Central memory CD8-positive, alpha-beta T cell (primary cell): ENCODE results near the gene CNGB1.

ENCODE experiments used
- ATAC-seq: fragments of 150-1000 bp; cut with Tn5 transposase; replicated peaks from 2 replicates; pipeline ENCODE4 v1.10.0; 2022; ENCODE audit warnings: mild to moderate bottlenecking, moderate FRiP score, moderate number of reproducible peaks; ENCODE audit not compliant: poor library complexity, severe bottlenecking; ENCODE audit errors: extremely low read depth
- DNase-seq, 2 donors: peaks; one replicate each; pipeline ENCODE4 v3.0.0; 2021; ENCODE audit warnings: low spot score in 2 of 2
- H3K27ac Mint-ChIP-seq: one replicate; pipeline ENCODE4 v1.8.0; 2022; ENCODE audit warnings: low read depth, mild to moderate bottlenecking, moderate library complexity, mixed read lengths
- H3K27me3 Mint-ChIP-seq: one replicate; pipeline ENCODE4 v1.8.0; 2022; ENCODE audit warnings: mixed read lengths
- H3K36me3 Mint-ChIP-seq: one replicate; pipeline ENCODE4 v1.8.0; 2022; ENCODE audit warnings: mild to moderate bottlenecking, moderate library complexity, mixed read lengths; ENCODE audit not compliant: insufficient read depth
- H3K4me1 Mint-ChIP-seq: one replicate; pipeline ENCODE4 v1.8.0; 2022; ENCODE audit warnings: mixed read lengths
- H3K4me3 Mint-ChIP-seq: one replicate; pipeline ENCODE4 v1.8.0; 2022; ENCODE audit warnings: mild to moderate bottlenecking, moderate library complexity, mixed read lengths
- H3K9me3 Mint-ChIP-seq: one replicate; pipeline ENCODE4 v1.8.0; 2022; ENCODE audit warnings: mixed read lengths

CNGB1 gene

DNA sequence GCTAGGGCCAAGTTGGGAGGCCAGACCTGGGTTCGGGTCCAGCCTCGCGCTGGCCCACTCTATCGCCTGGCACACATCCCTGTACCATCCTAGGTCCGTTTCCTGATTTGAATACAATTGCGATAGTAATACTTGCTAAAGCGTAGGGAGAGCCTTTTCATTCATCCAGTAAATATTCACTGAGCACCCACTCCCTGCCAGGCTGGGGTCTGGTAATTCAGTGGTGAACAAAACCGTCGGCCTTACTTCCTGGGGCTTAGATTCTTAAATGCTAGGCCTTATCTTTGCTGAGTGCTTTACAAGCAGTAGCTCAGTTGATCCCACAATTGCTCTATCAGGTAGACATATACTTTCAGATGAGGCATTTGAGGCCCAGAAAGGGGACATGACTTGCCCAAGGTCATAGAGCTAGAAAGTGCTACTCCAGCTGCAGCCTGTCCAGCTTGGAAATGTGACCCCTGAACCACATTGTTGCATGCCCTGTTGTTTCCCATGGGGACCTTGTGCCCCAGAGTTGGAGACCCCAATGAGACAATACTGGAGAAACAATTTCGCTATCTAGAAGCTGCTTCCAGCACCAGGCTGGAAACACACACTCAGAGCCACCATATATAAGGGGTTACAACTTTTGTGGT, 31.0 kb upstream of the CNGB1 start:
- Mint-ChIP-seq H3K9me3 (no peaks in the 10 kb centered on the region), H3K36me3 (peaks cover 41% of the 10 kb centered on the region), H3K4me1 (peaks cover 59% of the 10 kb centered on the region), H3K27ac (no peak overlapping the region), H3K27me3 (no peaks in the 10 kb centered on the region), H3K4me3 (peak overlapping the region; percentile 86)
- ATAC-seq: no peak
- no peak for DNase-seq

DNA sequence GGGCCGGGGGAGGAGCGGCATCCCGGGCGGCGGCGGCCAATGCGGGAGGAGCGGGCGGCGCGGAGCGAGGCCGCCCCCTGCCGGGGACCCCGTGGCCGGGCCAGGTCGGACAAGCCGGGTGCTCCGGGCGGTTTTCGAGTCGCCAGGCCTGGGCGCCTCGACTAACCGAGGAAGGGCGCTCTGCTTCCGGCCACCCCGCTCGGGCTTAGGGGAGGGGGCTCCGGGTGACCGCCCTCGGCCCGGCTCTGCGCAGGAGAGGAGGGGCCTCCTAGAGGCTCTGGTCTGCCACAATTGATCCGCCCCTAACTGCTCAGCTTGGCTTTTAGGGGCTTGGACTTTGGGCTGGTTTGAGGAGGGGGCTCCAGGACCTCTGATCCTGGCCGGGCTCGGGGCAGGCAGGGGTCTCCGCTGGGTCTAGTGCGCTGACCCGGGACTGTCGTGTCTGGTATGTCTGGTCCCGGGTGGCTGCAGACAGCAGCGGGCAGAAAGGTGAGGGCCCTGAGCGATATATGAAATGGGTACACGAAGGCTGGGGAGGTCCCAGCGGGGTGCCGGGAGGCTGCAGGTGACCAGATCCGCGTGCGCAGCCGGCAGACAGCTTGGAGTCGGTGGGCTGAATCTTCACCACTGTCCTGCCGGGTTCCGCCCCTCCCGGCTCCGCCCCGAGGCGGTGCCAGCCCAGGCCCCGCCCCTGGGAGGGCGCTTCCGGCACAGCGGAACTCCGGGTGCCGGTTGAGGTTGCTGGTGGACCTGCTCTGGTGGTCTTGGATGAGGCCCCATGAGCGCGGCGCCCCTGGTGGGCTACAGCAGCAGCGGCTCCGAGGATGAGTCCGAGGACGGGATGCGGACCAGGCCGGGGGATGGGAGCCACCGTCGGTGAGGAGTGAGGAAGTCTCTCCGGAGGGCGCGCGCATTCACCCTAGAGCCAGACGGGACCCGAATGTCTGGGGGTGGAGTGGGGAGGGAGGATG, 30.1 kb upstream of the CNGB1 start, which contains the start of gene USB1:
USB1 (plus strand) TSS at position 702 of the 971 bp plus-strand sequence; CDS start at position 779, 77 bp downstream.
- peaks cover 42% of the 10 kb centered on the region for H3K36me3 Mint-ChIP-seq
- H3K27ac Mint-ChIP-seq: peak within 1 kb of the TSS; percentile 57
- ATAC-seq (peak; percentile 76), DNase-seq (peak; percentile 78 to 82)
- peak within 1 kb of the TSS; percentile 86 for H3K4me3 Mint-ChIP-seq
- peaks cover 58% of the 10 kb centered on the region for H3K4me1 Mint-ChIP-seq
- no peaks in the 10 kb centered on the region for H3K27me3 Mint-ChIP-seq
- H3K9me3 Mint-ChIP-seq: no peaks in the 10 kb centered on the region

DNA sequence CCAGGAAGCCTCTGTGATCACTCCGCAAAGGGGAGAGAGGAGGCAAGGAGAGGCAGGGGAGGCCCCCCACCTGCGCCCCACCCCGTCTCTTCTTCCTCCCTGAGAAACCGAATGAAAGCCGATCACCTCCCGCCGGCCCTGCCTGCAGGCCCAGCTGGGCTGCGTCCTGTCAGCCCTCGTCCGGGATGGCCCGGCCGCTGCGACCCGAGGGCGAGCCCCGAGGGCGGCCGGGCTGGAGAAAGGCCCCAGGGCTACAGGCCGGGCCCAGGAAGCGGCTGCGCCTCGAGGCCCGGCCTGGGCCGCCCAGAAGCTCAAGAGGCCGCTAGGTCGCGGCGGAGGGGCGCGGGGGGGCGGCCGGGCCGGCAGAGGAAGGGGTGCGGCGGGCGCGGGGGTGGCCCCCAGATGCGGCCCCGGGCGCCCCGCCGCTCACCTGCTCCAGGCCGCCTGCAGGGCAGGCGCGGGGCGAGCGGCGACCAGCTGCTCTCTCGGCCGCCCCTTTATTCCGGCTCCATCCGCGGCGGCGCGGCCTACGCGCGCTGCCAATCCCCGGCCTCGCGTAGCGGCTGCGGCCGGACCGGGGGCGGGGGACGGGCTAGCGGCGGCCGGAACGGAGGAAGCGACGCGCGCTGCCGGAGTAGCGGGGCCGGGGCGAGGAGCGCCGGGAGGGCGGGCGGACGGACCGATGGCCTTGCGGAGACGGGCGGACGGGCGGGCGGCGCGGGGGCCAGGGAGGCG, 29.2 kb upstream of the CNGB1 start, which contains the start of gene ZNF319:
ZNF319 (minus strand) TSS at position 702 of the 735 bp plus-strand sequence. CDS start 2,407 bp downstream, outside the sequence.
- no peak for DNase-seq
- ATAC-seq: peak; percentile 0
- H3K4me1 Mint-ChIP-seq: peaks cover 63% of the 10 kb centered on the region
- peaks cover 43% of the 10 kb centered on the region for H3K36me3 Mint-ChIP-seq
- no peaks in the 10 kb centered on the region for H3K27me3 Mint-ChIP-seq
- H3K27ac Mint-ChIP-seq: peak within 1 kb of the TSS; percentile 63
- no peaks in the 10 kb centered on the region for H3K9me3 Mint-ChIP-seq
- peak within 1 kb of the TSS; percentile 86 for H3K4me3 Mint-ChIP-seq

DNA sequence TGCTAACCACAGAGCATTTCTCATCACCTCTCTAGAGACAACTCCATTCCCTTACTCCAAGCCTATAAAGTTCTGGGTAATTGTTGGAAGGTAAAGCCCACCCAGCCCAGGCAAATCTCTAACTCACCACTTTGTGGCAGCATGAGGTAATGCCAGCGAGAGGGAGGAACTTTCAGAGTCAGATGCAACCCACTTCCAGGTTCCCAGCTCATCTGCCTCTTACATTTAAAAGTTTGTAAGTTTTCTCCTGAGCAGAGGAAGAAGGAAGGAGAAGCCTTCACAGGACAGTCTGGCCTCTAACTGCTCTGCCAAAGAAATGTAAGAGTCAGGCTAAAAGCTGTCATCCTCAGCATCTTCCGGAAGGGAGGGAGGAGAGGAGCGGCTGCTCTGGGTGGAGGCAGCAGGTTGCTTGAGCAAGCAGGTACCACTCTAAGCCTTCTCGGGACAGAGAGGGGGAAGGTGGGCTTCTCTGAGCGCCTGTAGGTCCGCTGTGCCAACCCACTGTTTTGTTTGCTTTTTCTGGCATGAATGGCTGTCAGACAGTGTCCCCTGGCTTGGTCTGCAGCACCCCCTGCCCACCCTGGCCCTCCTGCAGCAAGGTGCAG, 28.5 kb upstream of the CNGB1 start:
- peak overlapping the region; percentile 77 for H3K4me3 Mint-ChIP-seq
- no peaks in the 10 kb centered on the region for H3K9me3 Mint-ChIP-seq
- H3K36me3 Mint-ChIP-seq: peaks cover 42% of the 10 kb centered on the region
- ATAC-seq (peak; percentile 17), DNase-seq (peak in 1 of 2 donors; percentile 18)
- H3K27ac Mint-ChIP-seq: peak overlapping the region; percentile 63
- peaks cover 63% of the 10 kb centered on the region for H3K4me1 Mint-ChIP-seq
- no peaks in the 10 kb centered on the region for H3K27me3 Mint-ChIP-seq

DNA sequence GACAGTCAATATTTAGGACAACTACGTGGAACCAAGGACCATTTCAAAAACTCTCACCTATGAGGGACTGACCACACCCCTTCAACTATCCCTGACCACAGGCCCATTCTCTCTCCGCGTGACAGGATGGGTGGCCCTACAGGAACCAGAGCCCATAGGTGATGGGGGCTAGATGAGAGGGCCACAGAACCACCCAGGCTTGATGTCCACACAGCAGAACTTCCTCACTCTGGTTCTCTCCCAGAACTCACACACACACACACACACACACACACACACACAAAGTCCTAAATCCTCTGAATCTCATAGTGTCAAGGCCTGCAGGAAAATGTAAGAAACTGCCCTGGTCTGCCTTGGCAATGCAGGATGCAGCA, 28.1 kb upstream of the CNGB1 start:
- no peak for DNase-seq
- no peak for ATAC-seq
- Mint-ChIP-seq H3K27me3 (no peaks in the 10 kb centered on the region), H3K4me3 (peak overlapping the region; percentile 77), H3K4me1 (peaks cover 62% of the 10 kb centered on the region), H3K9me3 (no peaks in the 10 kb centered on the region), H3K36me3 (peaks cover 42% of the 10 kb centered on the region), H3K27ac (peak overlapping the region; percentile 63)

DNA sequence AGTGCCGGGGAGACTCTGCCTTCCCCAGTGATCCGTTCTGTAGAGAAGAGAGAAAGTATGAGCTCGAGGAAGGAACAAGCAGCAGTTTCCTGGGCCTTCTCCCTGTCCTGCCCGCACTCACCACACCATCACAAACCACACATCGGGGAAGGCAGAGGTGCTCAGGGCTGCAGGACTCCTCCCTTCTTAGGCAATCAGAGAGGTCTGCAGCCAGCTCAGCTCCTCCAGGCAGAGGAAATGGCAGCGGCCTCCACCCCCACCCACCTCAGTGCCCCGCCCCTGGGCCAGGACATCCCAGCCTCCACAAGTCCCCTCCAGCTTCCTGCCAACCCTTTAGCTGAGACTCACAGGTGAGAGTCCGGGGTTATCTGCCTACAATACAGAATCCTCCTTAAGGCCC, 27.6 kb upstream of the CNGB1 start:
- Mint-ChIP-seq H3K27me3 (no peaks in the 10 kb centered on the region), H3K27ac (peak overlapping the region; percentile 63), H3K4me3 (peak overlapping the region; percentile 77), H3K4me1 (peaks cover 59% of the 10 kb centered on the region), H3K36me3 (peaks cover 42% of the 10 kb centered on the region), H3K9me3 (no peaks in the 10 kb centered on the region)
- ATAC-seq (peak; percentile 15), DNase-seq (peak; percentile 19 to 33)

DNA sequence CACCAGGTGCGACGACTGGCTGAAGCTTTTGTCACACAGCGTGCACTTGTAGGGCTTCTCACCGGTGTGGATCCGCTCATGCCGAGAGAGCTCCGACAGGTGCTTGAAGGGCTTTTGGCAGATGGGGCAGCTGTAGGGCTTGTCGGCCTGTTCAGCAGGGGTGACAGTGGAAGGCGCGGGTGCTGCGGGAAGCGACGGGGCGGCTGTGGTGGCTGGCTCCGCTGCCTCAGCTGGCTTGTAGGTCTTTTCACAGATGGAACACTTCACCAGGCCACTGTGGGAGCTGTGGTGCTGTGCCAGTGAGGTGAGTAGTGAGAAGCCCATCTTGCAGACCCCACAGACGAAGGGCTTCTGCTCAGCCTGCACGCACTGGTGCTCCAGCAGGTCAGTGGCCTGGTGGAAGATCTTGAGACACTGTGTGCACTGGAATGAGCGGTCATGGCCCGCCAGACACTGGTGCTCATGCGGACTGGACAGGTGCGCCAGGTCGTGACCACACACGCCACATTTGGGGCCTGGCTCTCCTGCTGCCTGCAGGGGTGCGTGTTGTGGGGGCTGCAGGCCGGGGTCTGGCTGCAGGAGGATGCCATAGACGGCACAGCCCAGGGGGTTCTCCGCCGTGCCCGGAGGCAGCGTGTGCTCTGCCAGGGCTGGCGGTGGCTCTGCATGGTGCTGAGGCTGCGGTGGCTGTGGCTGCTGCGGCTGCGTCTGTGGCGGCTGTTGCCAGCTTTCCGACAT, 26.8 kb upstream of the CNGB1 start:
- Mint-ChIP-seq H3K27ac (no peak overlapping the region), H3K36me3 (peaks cover 40% of the 10 kb centered on the region), H3K9me3 (no peaks in the 10 kb centered on the region), H3K4me1 (peaks cover 61% of the 10 kb centered on the region), H3K27me3 (no peaks in the 10 kb centered on the region), H3K4me3 (peak overlapping the region; percentile 77)
- ATAC-seq (no peak), DNase-seq (no peak)

DNA sequence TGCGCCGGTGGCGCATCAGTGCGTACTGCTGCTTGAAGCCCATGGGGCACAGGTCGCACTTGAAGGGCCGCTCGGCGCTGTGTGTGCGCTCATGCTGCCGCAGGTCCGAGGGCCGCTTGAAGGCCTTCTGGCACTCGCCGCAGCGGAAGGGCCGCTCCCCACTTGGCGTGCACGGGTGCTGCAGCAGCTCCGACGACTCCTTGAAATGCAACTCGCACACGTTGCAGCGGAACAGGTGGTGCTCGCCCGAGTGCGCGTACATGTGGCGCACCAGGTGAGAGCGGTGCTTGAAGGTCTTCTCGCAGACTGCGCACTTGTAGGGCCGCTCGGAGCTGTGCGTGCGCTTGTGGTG, 26.2 kb upstream of the CNGB1 start:
- Mint-ChIP-seq H3K27ac (no peak overlapping the region), H3K4me1 (peaks cover 60% of the 10 kb centered on the region), H3K36me3 (peaks cover 38% of the 10 kb centered on the region), H3K9me3 (no peaks in the 10 kb centered on the region), H3K4me3 (peak overlapping the region; percentile 77), H3K27me3 (no peaks in the 10 kb centered on the region)
- DNase-seq (no peak), ATAC-seq (no peak)

DNA sequence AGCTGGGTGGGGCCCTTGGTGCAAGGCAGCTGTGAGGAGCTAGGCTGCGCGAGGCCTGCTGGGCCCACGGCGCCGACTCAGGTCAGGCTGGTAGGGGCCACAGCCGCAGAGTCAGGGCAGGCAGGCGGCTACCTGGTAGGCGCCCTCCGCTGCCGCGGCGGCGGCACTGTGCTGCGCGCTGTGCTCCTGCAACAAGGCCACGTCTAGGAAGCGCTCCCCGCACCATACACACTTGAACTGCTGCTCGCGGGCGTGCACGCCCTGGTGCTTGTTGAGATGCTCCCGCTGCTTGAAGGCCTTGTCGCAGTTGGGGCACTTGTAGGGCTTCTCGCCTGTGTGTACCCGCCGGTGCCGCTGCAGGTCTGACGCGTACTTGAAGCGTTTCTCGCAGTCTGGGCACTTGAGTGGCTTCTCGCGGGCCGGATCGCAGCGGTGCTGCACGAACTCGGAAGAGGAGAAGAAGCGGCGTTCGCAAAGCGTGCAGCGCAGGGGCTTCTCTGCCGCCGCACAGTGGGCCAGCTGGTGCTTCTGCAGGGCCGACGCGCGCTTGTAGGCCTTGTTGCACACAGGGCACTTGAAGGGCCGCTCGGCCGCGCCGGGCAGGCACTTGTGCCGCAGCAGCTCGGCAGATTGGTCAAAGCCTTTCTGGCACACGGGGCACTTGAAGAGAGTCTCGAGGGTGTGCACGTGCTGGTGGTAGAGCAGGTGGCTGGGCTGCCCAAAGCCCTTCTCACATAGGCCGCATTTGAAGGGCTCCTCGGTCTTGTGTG, 25.7 kb upstream of the CNGB1 start:
- peaks cover 54% of the 10 kb centered on the region for H3K4me1 Mint-ChIP-seq
- H3K27me3 Mint-ChIP-seq: no peaks in the 10 kb centered on the region
- no peak for DNase-seq
- peak overlapping the region; percentile 77 for H3K4me3 Mint-ChIP-seq
- peak overlapping the region; percentile 44 for H3K27ac Mint-ChIP-seq
- no peak for ATAC-seq
- no peaks in the 10 kb centered on the region for H3K9me3 Mint-ChIP-seq
- H3K36me3 Mint-ChIP-seq: peaks cover 38% of the 10 kb centered on the region

DNA sequence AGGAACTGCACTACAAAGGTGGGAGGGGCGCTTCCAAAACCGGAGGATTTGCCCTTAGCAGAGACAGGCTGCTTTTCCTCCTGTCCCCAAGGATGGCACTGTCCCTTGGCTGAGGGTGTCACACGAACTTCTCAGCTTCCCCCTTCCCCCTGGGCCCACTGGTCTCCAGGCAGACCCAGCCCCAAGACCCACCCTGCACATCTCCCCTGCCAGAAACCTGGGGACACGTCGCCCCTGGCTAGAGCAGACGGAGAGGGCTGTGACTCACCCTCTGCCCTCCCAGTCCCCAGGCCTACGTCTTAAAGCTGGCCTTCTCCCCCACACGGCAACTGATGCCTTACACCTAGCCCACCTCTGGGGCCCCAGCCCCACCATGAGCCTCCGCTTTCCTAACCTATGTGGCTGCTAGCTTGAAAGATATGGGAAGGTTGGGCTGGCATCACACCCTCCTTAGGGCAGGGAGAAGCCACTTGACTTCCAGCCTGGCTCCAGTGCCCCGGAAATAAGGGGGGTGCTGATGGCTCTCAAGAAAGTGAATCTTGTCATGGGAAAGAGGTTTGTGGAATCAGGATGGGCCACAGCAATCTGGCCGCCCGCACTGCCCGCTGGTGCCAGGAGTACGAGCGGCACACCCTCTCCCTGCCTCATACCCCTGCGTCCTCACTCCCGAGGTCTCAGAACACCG, 24.9 kb upstream of the CNGB1 start:
- no peak for ATAC-seq
- Mint-ChIP-seq H3K4me3 (peak overlapping the region; percentile 43), H3K4me1 (peaks cover 51% of the 10 kb centered on the region), H3K9me3 (no peaks in the 10 kb centered on the region), H3K27me3 (no peaks in the 10 kb centered on the region), H3K27ac (peak overlapping the region; percentile 44), H3K36me3 (peaks cover 33% of the 10 kb centered on the region)
- DNase-seq: no peak

DNA sequence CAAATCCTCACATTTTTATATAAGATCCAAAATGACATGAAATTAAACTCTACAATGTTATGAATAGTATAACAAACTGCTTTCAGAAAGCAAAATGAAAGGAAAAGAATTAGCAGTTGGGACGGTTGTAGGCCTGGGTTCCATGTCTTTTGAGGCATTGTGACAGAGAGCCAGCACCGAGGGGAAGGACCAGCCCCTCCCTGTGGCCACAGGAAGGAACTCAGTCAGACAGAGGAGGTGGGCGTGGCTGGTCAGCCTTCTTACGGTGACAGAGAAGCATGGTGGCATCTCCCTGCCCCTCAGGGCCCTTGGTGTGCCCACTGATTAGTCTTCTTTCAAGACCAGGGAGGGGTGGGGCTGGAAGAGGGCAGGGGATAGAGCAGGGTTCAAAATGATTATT, 23.9 kb upstream of the CNGB1 start:
- Mint-ChIP-seq H3K27ac (peak overlapping the region; percentile 85), H3K4me3 (peak overlapping the region; percentile 45), H3K27me3 (no peaks in the 10 kb centered on the region), H3K9me3 (no peaks in the 10 kb centered on the region), H3K4me1 (peaks cover 51% of the 10 kb centered on the region), H3K36me3 (peaks cover 31% of the 10 kb centered on the region)
- DNase-seq (peak in 1 of 2 donors; percentile 24), ATAC-seq (no peak)
